H9 (cell line): ENCODE measurements around the gene CSNK1A1. TPM values are rescaled to one million over a fixed set of nuclear protein-coding genes. Genes with fewer than 3 reads are reported as not detected.

Source experiments
- DNase-seq: peaks from one replicate; pipeline ENCODE4 v3.0.0-alpha.2; 2017
- H2AFZ ChIP-seq: one replicate; pipeline ENCODE4 v1.6.1; 2013; ENCODE audit warnings: mild to moderate bottlenecking, low read length, control low read depth, moderate library complexity
- H2AK5ac ChIP-seq: 2 replicates; pipeline ENCODE4 v1.6.1; 2013; ENCODE audit warnings: low read length, control low read depth, mixed read lengths; ENCODE audit not compliant: insufficient read length
- H2BK120ac ChIP-seq: one replicate; pipeline ENCODE4 v1.6.1; 2013; ENCODE audit warnings: low read depth, mild to moderate bottlenecking, low read length, control low read depth, inconsistent platforms; ENCODE audit not compliant: poor library complexity, severe bottlenecking
- H2BK12ac ChIP-seq: 2 replicates; pipeline ENCODE4 v1.6.1; 2013; ENCODE audit warnings: low read length, control low read depth, mixed read lengths, low read depth; ENCODE audit not compliant: insufficient read length
- H2BK15ac ChIP-seq: 2 replicates; pipeline ENCODE4 v1.6.1; 2013; ENCODE audit warnings: low read depth, low read length, control low read depth
- H2BK20ac ChIP-seq: one replicate; pipeline ENCODE4 v1.6.1; 2013; ENCODE audit warnings: low read depth, mild to moderate bottlenecking, low read length, control low read depth, inconsistent platforms; ENCODE audit not compliant: poor library complexity, severe bottlenecking
- H2BK5ac ChIP-seq: 2 replicates; pipeline ENCODE4 v1.6.1; 2013; ENCODE audit warnings: low read length, control low read depth, mixed read lengths; ENCODE audit not compliant: insufficient read length
- H3K14ac ChIP-seq: 2 replicates; pipeline ENCODE4 v1.6.1; 2013; ENCODE audit warnings: low read length, control low read depth; ENCODE audit not compliant: insufficient read depth
- H3K18ac ChIP-seq: 2 replicates; pipeline ENCODE4 v1.6.1; 2013; ENCODE audit warnings: low read depth, mild to moderate bottlenecking, mixed read lengths, low read length, control low read depth; ENCODE audit not compliant: insufficient read length
- H3K23ac ChIP-seq: 2 replicates; pipeline ENCODE4 v1.6.1; 2013; ENCODE audit warnings: low read length, control low read depth, mixed read lengths, low read depth; ENCODE audit not compliant: insufficient read length
- H3K23me2 ChIP-seq: 2 replicates; pipeline ENCODE4 v1.6.1; 2013; ENCODE audit warnings: low read depth, mild to moderate bottlenecking, mixed read lengths, low read length, control low read depth; ENCODE audit not compliant: insufficient read length, poor library complexity, severe bottlenecking
- H3K27ac ChIP-seq: 2 replicates; pipeline ENCODE4 v1.5.1; 2013; ENCODE audit warnings: low read length, control low read depth, mixed read lengths, low read depth; ENCODE audit not compliant: insufficient read length
- H3K27me3 ChIP-seq: 2 replicates; pipeline ENCODE4 v1.6.1; 2013; ENCODE audit warnings: low read length, control low read depth, inconsistent platforms; ENCODE audit not compliant: insufficient read depth
- H3K4ac ChIP-seq: 2 replicates; pipeline ENCODE4 v1.6.1; 2013; ENCODE audit warnings: low read depth, mild to moderate bottlenecking, control low read depth, inconsistent platforms, low read length, moderate library complexity
- H3K4me1 ChIP-seq: 2 replicates; pipeline ENCODE4 v1.6.1; 2013; ENCODE audit warnings: low read length, control low read depth, inconsistent platforms; ENCODE audit not compliant: insufficient read depth
- H3K4me2 ChIP-seq: 2 replicates; pipeline ENCODE4 v1.6.1; 2013; ENCODE audit warnings: low read length, control low read depth, mixed read lengths; ENCODE audit not compliant: insufficient read length, insufficient read depth
- H3K56ac ChIP-seq: 2 replicates; pipeline ENCODE4 v1.6.1; 2013; ENCODE audit warnings: low read depth, mild to moderate bottlenecking, mixed read lengths, low read length, control low read depth; ENCODE audit not compliant: insufficient read length
- H3K79me1 ChIP-seq: 2 replicates; pipeline ENCODE4 v1.6.1; 2013; ENCODE audit warnings: low read depth, mild to moderate bottlenecking, moderate library complexity, low read length, control low read depth, inconsistent platforms; ENCODE audit not compliant: insufficient read depth, poor library complexity, severe bottlenecking
- H3K79me2 ChIP-seq: 2 replicates; pipeline ENCODE4 v1.6.1; 2013; ENCODE audit warnings: low read length, control low read depth, inconsistent platforms; ENCODE audit not compliant: insufficient read depth
- H3K9ac ChIP-seq: 2 replicates; pipeline ENCODE4 v1.6.1; 2013; ENCODE audit warnings: low read length, control low read depth, mixed read lengths; ENCODE audit not compliant: insufficient read length; ENCODE audit errors: extremely low read depth
- H3K9me3 ChIP-seq: one replicate; pipeline ENCODE4 v1.6.1; 2013; ENCODE audit warnings: low read depth, low read length, inconsistent platforms; ENCODE audit not compliant: control insufficient read depth
- H3T11ph ChIP-seq: one replicate; pipeline ENCODE4 v1.6.1; 2013; ENCODE audit warnings: mild to moderate bottlenecking, low read length, control low read depth, inconsistent platforms
- H4K20me1 ChIP-seq: one replicate; pipeline ENCODE4 v1.6.1; 2013; ENCODE audit not compliant: control insufficient read depth, insufficient read length, insufficient read depth
- H4K5ac ChIP-seq: 2 replicates; pipeline ENCODE4 v1.6.1; 2013; ENCODE audit warnings: low read depth, mild to moderate bottlenecking, mixed read lengths, low read length, control low read depth; ENCODE audit not compliant: insufficient read length
- H4K8ac ChIP-seq: replicated peaks from 2 replicates; pipeline ENCODE4 v1.6.1; 2013; ENCODE audit warnings: low read length, control low read depth, mixed read lengths, low read depth; ENCODE audit not compliant: insufficient read length
- H4K91ac ChIP-seq: 2 replicates; pipeline ENCODE4 v1.6.1; 2013; ENCODE audit warnings: low read depth, mild to moderate bottlenecking, moderate library complexity, mixed read lengths, low read length, control low read depth; ENCODE audit not compliant: insufficient read length
- H3K27ac Mint-ChIP-seq, 3 experiments: 2 replicates in 2 of 3; 3 replicates in 1 of 3; pipeline ENCODE4 v1.8.0; 2020 to 2021; ENCODE audit warnings: mixed read lengths in 3 of 3, mild to moderate bottlenecking in 1 of 3, moderate library complexity in 1 of 3
- H3K27me3 Mint-ChIP-seq: 2 replicates; pipeline ENCODE4 v1.8.0; 2021; ENCODE audit warnings: low read depth, mild to moderate bottlenecking, moderate library complexity, mixed read lengths
- H3K36me3 Mint-ChIP-seq, 3 experiments: 2 replicates in 2 of 3; 3 replicates in 1 of 3; pipeline ENCODE4 v1.8.0; 2020 to 2021; ENCODE audit warnings: low read depth in 3 of 3, mixed read lengths in 3 of 3; ENCODE audit not compliant: insufficient read depth in 1 of 3
- H3K4me1 Mint-ChIP-seq, 2 experiments: 2 replicates each; pipeline ENCODE4 v1.8.0; 2020; ENCODE audit warnings: mixed read lengths in 2 of 2
- H3K4me3 Mint-ChIP-seq, 2 experiments: 2 replicates in 1 of 2; 3 replicates in 1 of 2; pipeline ENCODE4 v1.8.0; 2020 to 2021; ENCODE audit warnings: mild to moderate bottlenecking in 2 of 2, mixed read lengths in 2 of 2, moderate library complexity in 1 of 2
- H3K9me3 Mint-ChIP-seq, 2 experiments: 2 replicates in 1 of 2; 3 replicates in 1 of 2; pipeline ENCODE4 v1.8.0; 2020; ENCODE audit warnings: mild to moderate bottlenecking in 2 of 2, mixed read lengths in 2 of 2, moderate library complexity in 1 of 2
- CTCF ChIP-seq: fragments of 200-600 bp; sonication (generic); conservative IDR thresholded peaks from 3 replicates; pipeline ENCODE4 v1.8.0; 2021; ENCODE audit warnings: antibody characterized with exemption, mild to moderate bottlenecking
- WGBS: extraction: QIAGEN DNeasy Blood & Tissue Kit; methylation state at CpG from one replicate; pipeline ENCODE4 v1.1.7; 2013; ENCODE audit warnings: missing lambda C conversion rate, low lambda C conversion rate, mixed read lengths; ENCODE audit not compliant: insufficient read length; ENCODE audit errors: extremely low coverage; 5-methylcytosine and 5-hydroxymethylcytosine counted together
- total RNA-seq: library from RNA; stranded (reverse); gene quantifications from 2 replicates; pipeline ENCODE4 v1.2.1, GENCODE V29; 2021

The CSNK1A1 gene
- total RNA-seq, 1 experiment from 2014 or later: 310 TPM

GRCh38 chr5:149473441-149473840, 77.8 kb downstream of the CSNK1A1 start:
- no CpG with 5 or more reads among the region's 7 CpGs for WGBS
- Histone ChIP-seq H2BK20ac (no peak overlapping the region), H4K5ac (no peak overlapping the region), H3K9ac (no peak overlapping the region), H3K79me1 (no peaks in the 10 kb centered on the region), H3T11ph (no peak overlapping the region), H3K4me1 (no peaks in the 10 kb centered on the region), H3K9me3 (no peaks in the 10 kb centered on the region), H2AFZ (no peak overlapping the region), H3K79me2 (no peaks in the 10 kb centered on the region), H3K4ac (no peak overlapping the region), H3K27ac (no peak overlapping the region), H4K20me1 (no peaks in the 10 kb centered on the region), H3K23ac (no peak overlapping the region), H2BK120ac (no peak overlapping the region), H2BK15ac (no peak overlapping the region), H2BK5ac (no peak overlapping the region), H3K14ac (no peak overlapping the region), H2BK12ac (no peak overlapping the region), H2AK5ac (no peak overlapping the region), H4K8ac (no peak overlapping the region), H3K23me2 (no peaks in the 10 kb centered on the region), H3K18ac (no peak overlapping the region), H3K4me2 (no peak overlapping the region), H3K27me3 (no peaks in the 10 kb centered on the region), H4K91ac (no peak overlapping the region), H3K56ac (no peak overlapping the region)
- Mint-ChIP-seq H3K36me3 (no peaks in the 10 kb centered on the region; a peak in 1 of 7 replicates), H3K4me1 (peaks cover 4 to 13% of the 10 kb centered on the region in 2 experiments), H3K4me3 (no peak overlapping the region), H3K9me3 (peaks cover 0 to 2% of the 10 kb centered on the region in 2 experiments; a peak in 1 of 5 replicates), H3K27ac (no peak overlapping the region; a peak in 1 of 7 replicates), H3K27me3 (no peaks in the 10 kb centered on the region)
- no peak for TF ChIP-seq CTCF
- no peak for DNase-seq
